K562 (cell line): ENCODE data around the gene NFAM1. TPM values are rescaled to one million over a fixed set of nuclear protein-coding genes. Genes with fewer than 3 reads are reported as not detected.

Experiments used
- BRF1 ChIP-seq: IDR thresholded peaks from 3 replicates; pipeline ENCODE4 v1.6.1; 2011; ENCODE audit warnings: borderline replicate concordance, mild to moderate bottlenecking; ENCODE audit not compliant: insufficient read length; ENCODE audit errors: extremely low read depth
- SMARCB1 ChIP-seq: IDR thresholded peaks from 2 replicates; pipeline ENCODE4 v1.6.1; 2011; ENCODE audit warnings: improper control_type of control experiment, low read depth; ENCODE audit not compliant: insufficient read length
- polyA plus RNA-seq, 8 experiments: library from polyadenylated mRNA; depleted of rRNA in 4 of 8; stranded (reverse) in 5 of 8; unstranded in 3 of 8; fragments of >200 nt; fragmentation: Nextera tagmentation in 2 of 8; fragmentation: Illumina TruSeq in 1 of 8; extraction: Ambion mirVana in 2 of 8; extraction: Trizol in 1 of 8; gene quantifications; 2 replicates each; pipeline versions ENCODE4 v1.2.1 to v1.2.3, GENCODE V29; 2011 to 2014; ENCODE audit warnings: inconsistent platforms in 1 of 8, missing spikeins in 1 of 8
- total RNA-seq, 7 experiments: library from RNA; depleted of rRNA in 6 of 7; stranded (reverse); fragments of >200 nt in 6 of 7; fragmentation: Illumina TruSeq in 2 of 7; extraction: Trizol in 2 of 7; gene quantifications; 2 replicates each; pipeline versions ENCODE4 v1.2.1 to v1.2.3, GENCODE V29; 2011 to 2021; ENCODE audit warnings: low replicate concordance in 1 of 7
- TF ChIP-seq, protein P1 (sequence below): IDR thresholded peaks from 2 replicates; pipeline ENCODE4 v1.6.1; 2012; ENCODE audit warnings: low read depth, low read length, improper control_type of control experiment, borderline replicate concordance
- TF ChIP-seq, protein P2 (sequence below): fragments of 450-650 bp; formaldehyde crosslinking; conservative IDR thresholded peaks from 2 replicates; pipeline ENCODE4 v1.4.0; 2022; ENCODE audit warnings: mild to moderate bottlenecking, missing genetic modification characterization
- TF ChIP-seq, protein P3 (sequence below): sonication (generic); formaldehyde crosslinking; IDR thresholded peaks from 2 replicates; pipeline ENCODE4 v1.8.0; 2023; ENCODE audit warnings: mild to moderate bottlenecking, missing genetic modification reagents

NFAM1 gene
- total and polyA plus RNA-seq, 9 of the 15 experiments (the other 6 are each of a cell fraction or from before 2014, with no cell fraction given), result 0.01 to 0.18 (median 0.03) TPM; not detected in 5

DNA sequence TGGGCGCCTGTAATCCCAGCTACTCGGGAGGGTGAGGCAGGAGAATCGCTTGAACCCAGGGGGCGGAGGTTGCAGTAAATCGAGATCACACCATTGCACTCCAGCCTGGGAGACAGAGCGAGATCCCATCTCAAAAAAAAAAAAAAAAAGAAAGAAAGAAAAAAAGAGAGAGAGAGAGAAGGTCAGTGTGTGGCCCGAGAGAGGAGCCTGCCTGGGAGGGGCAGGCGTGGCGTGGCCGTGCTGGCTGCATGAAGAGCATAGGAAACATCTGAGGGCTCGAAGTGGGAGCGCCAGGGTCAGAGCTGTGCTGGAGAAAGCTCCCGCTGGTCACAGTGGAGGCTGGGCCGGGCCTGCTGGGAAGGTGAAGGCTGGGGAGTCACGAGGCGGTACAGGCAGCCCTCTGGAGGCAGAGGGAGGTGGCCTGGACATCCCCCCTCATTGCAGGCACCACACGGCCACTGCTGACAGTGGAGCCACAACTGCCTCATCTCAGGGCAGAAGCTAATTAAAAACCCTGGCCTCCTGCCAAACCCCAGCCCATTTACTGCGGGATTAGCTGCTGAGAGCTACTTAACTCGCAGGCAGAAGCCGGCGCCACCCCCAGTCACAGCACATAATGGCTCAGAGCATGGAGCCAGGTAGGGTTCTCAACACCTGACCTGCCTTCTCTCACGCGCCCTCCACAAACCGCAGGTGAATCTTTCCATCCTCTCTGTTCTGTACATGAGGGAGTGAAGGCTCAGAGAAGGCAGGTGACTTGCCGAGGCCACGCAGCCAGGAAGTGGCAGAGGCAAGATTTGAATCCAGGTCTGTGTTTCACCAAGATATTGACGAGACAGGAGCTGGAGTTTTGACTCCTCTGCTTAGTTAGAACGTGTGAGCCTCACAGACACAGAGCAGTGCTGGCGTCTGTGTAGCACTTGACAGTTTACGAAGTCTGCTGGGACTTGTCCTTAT is 32.6 kb downstream of the NFAM1 start (continued):
- no peak for TF ChIP-seq SMARCB1
- TF ChIP-seq BRF1, result no peak
- TF ChIP-seq, protein P1, sequence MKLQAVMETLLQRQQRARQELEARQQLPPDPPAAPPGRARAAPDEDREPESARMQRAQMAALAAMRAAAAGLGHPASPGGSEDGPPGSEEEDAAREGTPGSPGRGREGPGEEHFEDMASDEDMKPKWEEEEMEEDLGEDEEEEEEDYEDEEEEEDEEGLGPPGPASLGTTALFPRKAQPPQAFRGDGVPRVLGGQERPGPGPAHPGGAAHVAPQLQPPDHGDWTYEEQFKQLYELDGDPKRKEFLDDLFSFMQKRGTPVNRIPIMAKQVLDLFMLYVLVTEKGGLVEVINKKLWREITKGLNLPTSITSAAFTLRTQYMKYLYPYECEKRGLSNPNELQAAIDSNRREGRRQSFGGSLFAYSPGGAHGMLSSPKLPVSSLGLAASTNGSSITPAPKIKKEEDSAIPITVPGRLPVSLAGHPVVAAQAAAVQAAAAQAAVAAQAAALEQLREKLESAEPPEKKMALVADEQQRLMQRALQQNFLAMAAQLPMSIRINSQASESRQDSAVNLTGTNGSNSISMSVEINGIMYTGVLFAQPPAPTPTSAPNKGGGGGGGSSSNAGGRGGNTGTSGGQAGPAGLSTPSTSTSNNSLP, result no peak
- TF ChIP-seq, protein P2, sequence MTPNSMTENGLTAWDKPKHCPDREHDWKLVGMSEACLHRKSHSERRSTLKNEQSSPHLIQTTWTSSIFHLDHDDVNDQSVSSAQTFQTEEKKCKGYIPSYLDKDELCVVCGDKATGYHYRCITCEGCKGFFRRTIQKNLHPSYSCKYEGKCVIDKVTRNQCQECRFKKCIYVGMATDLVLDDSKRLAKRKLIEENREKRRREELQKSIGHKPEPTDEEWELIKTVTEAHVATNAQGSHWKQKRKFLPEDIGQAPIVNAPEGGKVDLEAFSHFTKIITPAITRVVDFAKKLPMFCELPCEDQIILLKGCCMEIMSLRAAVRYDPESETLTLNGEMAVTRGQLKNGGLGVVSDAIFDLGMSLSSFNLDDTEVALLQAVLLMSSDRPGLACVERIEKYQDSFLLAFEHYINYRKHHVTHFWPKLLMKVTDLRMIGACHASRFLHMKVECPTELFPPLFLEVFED, result no peak
- TF ChIP-seq, protein P3, sequence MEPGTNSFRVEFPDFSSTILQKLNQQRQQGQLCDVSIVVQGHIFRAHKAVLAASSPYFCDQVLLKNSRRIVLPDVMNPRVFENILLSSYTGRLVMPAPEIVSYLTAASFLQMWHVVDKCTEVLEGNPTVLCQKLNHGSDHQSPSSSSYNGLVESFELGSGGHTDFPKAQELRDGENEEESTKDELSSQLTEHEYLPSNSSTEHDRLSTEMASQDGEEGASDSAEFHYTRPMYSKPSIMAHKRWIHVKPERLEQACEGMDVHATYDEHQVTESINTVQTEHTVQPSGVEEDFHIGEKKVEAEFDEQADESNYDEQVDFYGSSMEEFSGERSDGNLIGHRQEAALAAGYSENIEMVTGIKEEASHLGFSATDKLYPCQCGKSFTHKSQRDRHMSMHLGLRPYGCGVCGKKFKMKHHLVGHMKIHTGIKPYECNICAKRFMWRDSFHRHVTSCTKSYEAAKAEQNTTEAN (CRISPR knock-in tag), result no peak
- TF ChIP-seq, all 486 proteins: peak for 19
